ENCODE measurements around the gene RNF207.
"Not testable (repeated sequence)": the region's sequence is repeated elsewhere in the genome, so short reads cannot be mapped to it uniquely, and the experiment has no call there.

The RNF207 gene

GRCh38 chr1:6209661-6210580 is 4.0 kb downstream of the RNF207 start:
- in situ Hi-C loops (cut with HindIII; ENCODE audit: low sequenced_read_pairs) = no loop called here
- TF ChIP-seq, protein P1, sequence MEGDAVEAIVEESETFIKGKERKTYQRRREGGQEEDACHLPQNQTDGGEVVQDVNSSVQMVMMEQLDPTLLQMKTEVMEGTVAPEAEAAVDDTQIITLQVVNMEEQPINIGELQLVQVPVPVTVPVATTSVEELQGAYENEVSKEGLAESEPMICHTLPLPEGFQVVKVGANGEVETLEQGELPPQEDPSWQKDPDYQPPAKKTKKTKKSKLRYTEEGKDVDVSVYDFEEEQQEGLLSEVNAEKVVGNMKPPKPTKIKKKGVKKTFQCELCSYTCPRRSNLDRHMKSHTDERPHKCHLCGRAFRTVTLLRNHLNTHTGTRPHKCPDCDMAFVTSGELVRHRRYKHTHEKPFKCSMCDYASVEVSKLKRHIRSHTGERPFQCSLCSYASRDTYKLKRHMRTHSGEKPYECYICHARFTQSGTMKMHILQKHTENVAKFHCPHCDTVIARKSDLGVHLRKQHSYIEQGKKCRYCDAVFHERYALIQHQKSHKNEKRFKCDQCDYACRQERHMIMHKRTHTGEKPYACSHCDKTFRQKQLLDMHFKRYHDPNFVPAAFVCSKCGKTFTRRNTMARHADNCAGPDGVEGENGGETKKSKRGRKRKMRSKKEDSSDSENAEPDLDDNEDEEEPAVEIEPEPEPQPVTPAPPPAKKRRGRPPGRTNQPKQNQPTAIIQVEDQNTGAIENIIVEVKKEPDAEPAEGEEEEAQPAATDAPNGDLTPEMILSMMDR (IDR thresholded peaks at IDR 0.05; ENCODE audit: low read depth, low read length) = peak; percentile 25
- no peak for DNase-seq (ENCODE audit: low read depth, low spot score)
- peak overlapping the region; percentile 35 for H3K4me3 ChIP-seq (ENCODE audit: low read depth, low read length)

- TF ChIP-seq, protein P1 (IDR thresholded peaks at IDR 0.05; ENCODE audit: low read depth, low read length) = no peak
- no peak overlapping the region for H3K4me3 ChIP-seq (ENCODE audit: low read depth, low read length)
- DNase-seq (ENCODE audit: low read depth, low spot score) = no peak
- in situ Hi-C loops (cut with HindIII; ENCODE audit: low sequenced_read_pairs) = no loop called here
Observed at GRCh38 chr1:6210591-6211355, 4.9 kb downstream of the RNF207 start.

- in situ Hi-C loops (cut with HindIII; ENCODE audit: low sequenced_read_pairs) = no loop called here
- TF ChIP-seq, protein P1 (IDR thresholded peaks at IDR 0.05; ENCODE audit: low read depth, low read length) = no peak
- no peak for DNase-seq (ENCODE audit: low read depth, low spot score)
- H3K4me3 ChIP-seq (ENCODE audit: low read depth, low read length) = no peak overlapping the region
Observed at GRCh38 chr1:6211731-6212130, 5.8 kb downstream of the RNF207 start.

GRCh38 chr1:6212193-6212959 is 6.5 kb downstream of the RNF207 start:
- no peak for DNase-seq (ENCODE audit: low read depth, low spot score)
- TF ChIP-seq, protein P1 (IDR thresholded peaks at IDR 0.05; ENCODE audit: low read depth, low read length) = no peak

DNA sequence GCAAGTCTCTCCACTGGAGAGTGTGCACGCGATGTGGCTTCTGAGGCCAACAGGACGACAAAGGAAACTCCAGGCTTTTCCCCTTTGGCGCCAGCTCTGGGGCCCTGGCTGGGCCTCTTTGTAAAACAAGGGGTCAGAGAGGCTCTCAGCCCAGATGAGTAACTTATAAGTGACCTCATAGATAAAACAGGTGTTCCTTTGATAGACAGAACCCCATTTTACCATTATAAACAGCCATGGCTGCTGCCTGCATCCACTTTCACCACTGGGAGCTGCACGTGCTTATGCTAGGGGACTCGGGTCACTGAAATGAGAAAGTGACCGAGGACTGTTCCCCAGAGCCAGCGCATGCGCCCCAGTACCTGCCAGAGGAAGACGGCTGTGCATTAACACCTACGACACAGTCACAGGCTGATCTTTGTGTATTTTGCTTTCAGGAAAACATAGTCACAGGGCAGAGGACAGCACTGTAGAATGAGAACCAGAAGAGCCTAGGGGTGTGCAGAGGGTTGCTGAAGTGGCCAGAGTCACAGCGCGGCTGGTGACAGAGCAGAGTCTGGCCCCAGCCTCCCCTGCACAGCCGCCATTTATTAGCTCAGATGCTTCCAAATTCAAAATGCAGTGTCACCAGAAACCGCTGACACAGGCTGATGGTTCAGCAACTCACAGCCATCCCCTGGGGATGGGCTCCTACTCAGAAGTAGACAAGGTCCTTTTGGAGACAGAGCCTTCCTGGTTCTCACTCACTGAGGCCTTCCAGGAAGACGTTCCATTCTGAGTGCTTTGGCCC is 12.7 kb downstream of the RNF207 start:
- DNase-seq (ENCODE audit: low read depth, low spot score) = no peak

More at GRCh38 chr1:6212193-6212959, 6.5 kb downstream of the RNF207 start:
- in situ Hi-C loops (cut with HindIII; ENCODE audit: low sequenced_read_pairs) = no loop called here
- H3K4me3 ChIP-seq (ENCODE audit: low read depth, low read length) = no peak overlapping the region

GRCh38 chr1:6219641-6220040 is 13.7 kb downstream of the RNF207 start:
- H3K4me3 ChIP-seq (ENCODE audit: low read depth, low read length); DNase-seq (ENCODE audit: low read depth, low spot score); in situ Hi-C loops (cut with HindIII; ENCODE audit: low sequenced_read_pairs): not testable (repeated sequence)

More for the DNA sequence above, 12.7 kb downstream of the RNF207 start:
- in situ Hi-C loops (cut with HindIII; ENCODE audit: low sequenced_read_pairs) = no loop called here
- TF ChIP-seq, protein P1 (IDR thresholded peaks at IDR 0.05; ENCODE audit: low read depth, low read length) = no peak
- H3K4me3 ChIP-seq (ENCODE audit: low read depth, low read length) = no peak overlapping the region
